MCF 10A (cell line): ENCODE results near the gene ADRB2. TPM values are rescaled to one million over a fixed set of nuclear protein-coding genes. Genes with fewer than 3 reads are reported as not detected.

Source experiments
- BruUV-seq: library from RNA; stranded (reverse); fragments of 400-500 nt; replicated peaks from 2 replicates; lab custom pipeline; 2021; lab: Mats Ljungman, UMichigan
- CTCF ChIA-PET: fragments of 300-600 bp; sonication (Branson Sonifier 250); formaldehyde crosslinking; extraction: SDS; loops from one replicate; lab custom pipeline; 2021; ENCODE audit warnings: antibody characterized with exemption, inconsistent platforms; lab: Yijun Ruan, JAX
- POLR2A ChIA-PET: fragments of 300-600, 350-650 bp; sonication (Branson Sonifier 250); formaldehyde crosslinking; extraction: SDS; loops from one replicate; lab custom pipeline; 2020; ENCODE audit warnings: antibody characterized with exemption, inconsistent platforms; lab: Yijun Ruan, JAX
- DNase-seq: peaks from one replicate; pipeline ENCODE4 v3.0.0-alpha.2; 2018; ENCODE audit not compliant: unreplicated experiment
- H3K27ac Mint-ChIP-seq: one replicate; pipeline ENCODE4 v1.8.0; 2022; ENCODE audit warnings: mild to moderate bottlenecking, low read depth, mixed read lengths; ENCODE audit not compliant: unreplicated experiment
- H3K27me3 Mint-ChIP-seq: one replicate; pipeline ENCODE4 v1.8.0; 2022; ENCODE audit warnings: mixed read lengths; ENCODE audit not compliant: insufficient read depth, unreplicated experiment
- H3K36me3 Mint-ChIP-seq: one replicate; pipeline ENCODE4 v1.8.0; 2022; ENCODE audit warnings: mild to moderate bottlenecking, moderate library complexity, mixed read lengths; ENCODE audit not compliant: insufficient read depth, unreplicated experiment
- H3K4me1 Mint-ChIP-seq: one replicate; pipeline ENCODE4 v1.8.0; 2022; ENCODE audit warnings: mixed read lengths; ENCODE audit not compliant: insufficient read depth, unreplicated experiment
- H3K4me3 Mint-ChIP-seq: one replicate; pipeline ENCODE4 v1.8.0; 2022; ENCODE audit warnings: mild to moderate bottlenecking, moderate library complexity, mixed read lengths; ENCODE audit not compliant: unreplicated experiment
- H3K9me3 Mint-ChIP-seq: one replicate; pipeline ENCODE4 v1.8.0; 2022; ENCODE audit warnings: mixed read lengths; ENCODE audit not compliant: unreplicated experiment
- CTCF ChIP-seq: fragments of 200-600 bp; IDR thresholded peaks from one replicate; pipeline ENCODE4 v1.8.0; 2022; ENCODE audit warnings: antibody characterized with exemption, mild to moderate bottlenecking; ENCODE audit not compliant: unreplicated experiment
- intact Hi-C: fragments of 100-400 bp; cut with micrococcal nuclease; formaldehyde crosslinking; loops from 2 replicates; pipeline ENCODE4 v1.14.1; 2022
- total RNA-seq: library from RNA; stranded (reverse); gene quantifications from 2 replicates; pipeline ENCODE4 v1.2.3, GENCODE V29; 2022

The ADRB2 gene
- total RNA-seq, 1 experiment from 2014 or later, result 9.5 TPM

GRCh38 chr5:148829734-148830133 lies 3.3 kb downstream of the ADRB2 start:
- ChIA-PET POLR2A (interaction anchor here (0.6 to 10.6 kb wide), 15 partner anchors 11 to 668 kb away, joined by 3 to 255 read pairs (median 22); no protein-coding TSS in a partner anchor), CTCF (interaction anchor here (0.7 to 9.6 kb wide), 20 partner anchors 9 to 399 kb away, joined by 3 to 150 read pairs (median 14); no protein-coding TSS in a partner anchor)
- TF ChIP-seq CTCF, result no peak
- peaks cover 77% of the 10 kb centered on the region for H3K4me1 Mint-ChIP-seq
- H3K36me3 Mint-ChIP-seq, result peaks cover 29% of the 10 kb centered on the region
- intact Hi-C loops, result no loop called here
- no peaks in the 10 kb centered on the region for H3K9me3 Mint-ChIP-seq
- H3K27ac Mint-ChIP-seq, result peak overlapping the region; percentile 91
- no peak for DNase-seq
- no TSS peak for BruUV-seq
- no peaks in the 10 kb centered on the region for H3K27me3 Mint-ChIP-seq
- peak overlapping the region; percentile 90 for H3K4me3 Mint-ChIP-seq

GRCh38 chr5:148830211-148830610 lies 3.8 kb downstream of the ADRB2 start:
- Mint-ChIP-seq H3K27me3 (no peaks in the 10 kb centered on the region), H3K36me3 (peaks cover 29% of the 10 kb centered on the region), H3K9me3 (no peaks in the 10 kb centered on the region), H3K27ac (peak overlapping the region; percentile 91), H3K4me1 (peaks cover 81% of the 10 kb centered on the region), H3K4me3 (peak overlapping the region; percentile 90)
- intact Hi-C loops, result no loop called here
- CTCF ChIA-PET, result interaction anchor here (0.6 to 9.6 kb wide), 24 partner anchors 9 to 398 kb away, joined by 3 to 150 read pairs (median 6); no protein-coding TSS in a partner anchor
- peak; percentile 56 for DNase-seq
- POLR2A ChIA-PET, result interaction anchor here (0.6 to 10.6 kb wide), 17 partner anchors 9 to 284 kb away, joined by 3 to 255 read pairs (median 7); no protein-coding TSS in a partner anchor
- BruUV-seq, result no TSS peak
- TF ChIP-seq CTCF, result no peak

GRCh38 chr5:148831590-148832565 lies 5.5 kb downstream of the ADRB2 start:
- no peak for TF ChIP-seq CTCF
- ChIA-PET POLR2A (interaction anchor here (0.6 to 10.6 kb wide), 20 partner anchors 10 to 796 kb away, joined by 3 to 255 read pairs (median 4); no protein-coding TSS in a partner anchor), CTCF (interaction anchor here (0.6 to 9.6 kb wide), 21 partner anchors 8 to 1564 kb away, joined by 3 to 150 read pairs (median 8); no protein-coding TSS in a partner anchor)
- H3K36me3 Mint-ChIP-seq, result peaks cover 29% of the 10 kb centered on the region
- H3K4me3 Mint-ChIP-seq, result peak overlapping the region; percentile 90
- peaks cover 87% of the 10 kb centered on the region for H3K4me1 Mint-ChIP-seq
- H3K27me3 Mint-ChIP-seq, result no peaks in the 10 kb centered on the region
- BruUV-seq, result no TSS peak
- DNase-seq, result no peak
- no peaks in the 10 kb centered on the region for H3K9me3 Mint-ChIP-seq
- H3K27ac Mint-ChIP-seq, result peak overlapping the region; percentile 69
- intact Hi-C loops, result no loop called here

GRCh38 chr5:148833122-148833521 lies 6.7 kb downstream of the ADRB2 start:
- BruUV-seq, result no TSS peak
- Mint-ChIP-seq H3K27ac (no peak overlapping the region), H3K4me1 (peaks cover 78% of the 10 kb centered on the region), H3K4me3 (peak overlapping the region; percentile 90), H3K9me3 (no peaks in the 10 kb centered on the region), H3K27me3 (no peaks in the 10 kb centered on the region), H3K36me3 (peaks cover 29% of the 10 kb centered on the region)
- DNase-seq, result no peak
- POLR2A ChIA-PET, result interaction anchor here (1.0 to 10.6 kb wide), 4 partner anchors 80 to 202 kb away, joined by 4 to 255 read pairs (median 98); no protein-coding TSS in a partner anchor
- intact Hi-C loops, result no loop called here
- CTCF ChIA-PET, result interaction anchor here (0.6 to 9.6 kb wide), 11 partner anchors 9 to 292 kb away, joined by 3 to 150 read pairs (median 13); no protein-coding TSS in a partner anchor
- TF ChIP-seq CTCF, result no peak
